GM20431 (cell line): Measurements from ENCODE around the gene RHOBTB1.
"Not testable (repeated sequence)": the region's sequence is repeated elsewhere in the genome, so short reads cannot be mapped to it uniquely, and the experiment has no call there.

Experiments used
- in situ Hi-C: fragments of 300-500 bp; cut with MseI, MboI; formaldehyde crosslinking; loops from one replicate; pipeline ENCODE4 v1.15.0; 2020; ENCODE audit warnings: low sequenced_read_pairs; ENCODE audit not compliant: unreplicated experiment

Gene RHOBTB1

GRCh38 chr10:60913657-60914056 is 30.3 kb downstream of the RHOBTB1 start:
- in situ Hi-C loops, result no loop called here

DNA sequence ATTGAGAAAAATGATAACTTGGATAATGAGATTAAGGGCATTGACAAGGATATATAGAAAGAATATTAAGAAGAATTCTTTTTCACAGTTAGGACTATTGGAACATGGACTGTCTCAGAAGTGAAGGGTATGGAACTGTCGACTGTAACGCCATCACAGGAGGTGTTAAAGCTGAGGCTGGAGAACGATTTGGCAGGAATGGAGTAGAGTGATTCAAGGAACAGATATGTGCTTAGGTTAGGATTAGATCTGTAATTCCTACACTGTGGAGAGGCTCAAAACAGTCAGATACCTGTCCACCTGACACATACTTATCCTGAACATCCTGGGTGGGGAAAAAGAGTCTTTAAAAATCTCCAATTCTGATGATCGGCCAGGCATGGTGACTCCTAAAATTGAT is 30.9 kb downstream of the RHOBTB1 start:
- in situ Hi-C loops, result no loop called here

DNA sequence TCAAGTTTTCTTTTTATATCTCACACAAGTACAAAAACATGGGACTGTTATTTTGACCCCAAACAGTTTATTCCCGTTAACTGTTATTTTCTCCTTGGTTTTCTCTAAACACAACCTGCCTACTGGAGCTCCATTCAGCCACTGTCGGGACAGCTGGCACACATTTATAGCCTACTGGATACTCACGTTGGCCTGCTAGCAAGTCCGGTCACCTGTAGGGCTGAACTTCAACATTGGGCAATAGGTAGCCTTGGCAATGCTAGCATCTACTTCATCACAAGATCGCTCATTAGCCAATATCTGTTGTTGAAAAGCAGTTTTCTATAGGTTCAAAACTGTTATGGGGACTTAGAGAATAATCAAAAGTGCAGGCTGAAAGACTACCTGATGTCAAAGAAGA is 32.3 kb downstream of the RHOBTB1 start:
- in situ Hi-C loops, result no loop called here

GRCh38 chr10:60911216-60911615 is 32.8 kb downstream of the RHOBTB1 start:
- in situ Hi-C loops, result no loop called here

- in situ Hi-C loops, result no loop called here
Measured at GRCh38 chr10:60910543-60910942, 33.4 kb downstream of the RHOBTB1 start.

DNA sequence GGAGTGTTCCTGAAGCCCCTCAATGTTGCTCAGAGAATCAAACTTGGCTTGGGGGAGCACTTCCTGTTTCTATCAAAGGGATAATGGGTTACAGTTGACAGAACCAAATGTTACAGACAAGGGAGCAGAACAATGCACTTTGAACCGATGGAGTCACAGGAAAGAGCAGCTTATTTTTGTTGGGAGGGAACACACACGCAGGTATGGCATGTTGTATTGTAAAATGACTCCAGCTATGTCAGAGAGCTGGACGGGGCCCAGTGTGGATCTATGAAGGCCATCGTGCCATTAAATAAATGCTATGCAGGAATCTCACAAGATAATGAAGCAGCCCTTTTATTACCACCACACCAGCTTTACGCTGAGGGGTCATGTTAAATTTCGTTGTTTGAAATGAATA is 35.1 kb downstream of the RHOBTB1 start:
- in situ Hi-C loops, result no loop called here

GRCh38 chr10:60908031-60908430 is 36.0 kb downstream of the RHOBTB1 start:
- in situ Hi-C loops, result no loop called here

GRCh38 chr10:60907236-60907635 is 36.7 kb downstream of the RHOBTB1 start:
- in situ Hi-C loops, result no loop called here

DNA sequence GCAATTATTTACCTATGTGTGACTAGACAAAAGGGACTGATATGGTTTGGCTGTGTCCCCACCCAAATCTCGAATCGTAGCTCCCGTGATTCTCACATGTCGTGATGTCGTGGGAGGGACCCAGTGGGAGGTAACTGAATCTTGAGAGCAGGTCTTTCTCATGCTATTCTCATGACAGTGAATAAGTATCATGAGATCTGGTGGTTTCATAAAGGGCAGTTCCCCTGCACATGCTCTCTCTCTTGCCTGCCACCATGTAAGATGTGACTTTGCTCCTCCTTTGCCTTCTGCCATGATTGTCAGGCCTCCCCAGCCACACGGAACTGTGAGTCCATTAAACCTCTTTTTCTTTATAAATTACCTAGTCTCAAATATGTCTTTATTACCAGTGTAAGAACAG is 37.2 kb downstream of the RHOBTB1 start:
- in situ Hi-C loops, result not testable (repeated sequence)

GRCh38 chr10:60906411-60906810 is 37.6 kb downstream of the RHOBTB1 start:
- in situ Hi-C loops, result no loop called here

- in situ Hi-C loops, result no loop called here
Measured at GRCh38 chr10:60905580-60905979, 38.4 kb downstream of the RHOBTB1 start.

DNA sequence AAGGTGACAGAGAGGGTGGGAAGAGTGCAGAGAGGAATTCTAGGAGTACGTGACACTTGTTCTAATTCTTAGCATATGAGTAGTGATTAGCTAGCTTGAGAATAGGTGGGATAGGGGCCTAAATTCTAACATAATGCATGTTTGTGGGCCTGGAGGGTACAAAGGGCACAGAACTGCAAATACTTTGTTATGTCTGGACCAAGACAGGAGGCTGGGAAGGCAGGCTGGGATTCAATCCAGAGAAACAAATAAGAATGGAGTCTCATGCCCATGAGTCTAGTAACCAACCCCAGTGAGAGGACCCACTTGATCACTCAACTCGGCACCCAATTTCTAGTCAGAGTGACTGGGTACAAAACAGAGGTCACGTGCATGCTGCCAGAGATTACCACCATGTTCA is 40.9 kb downstream of the RHOBTB1 start:
- in situ Hi-C loops, result no loop called here

- in situ Hi-C loops, result no loop called here
Measured at GRCh38 chr10:60901561-60902235, 42.3 kb downstream of the RHOBTB1 start.

- in situ Hi-C loops, result no loop called here
Measured at GRCh38 chr10:60899266-60899665, 44.7 kb downstream of the RHOBTB1 start.

GRCh38 chr10:60898321-60898720 is 45.7 kb downstream of the RHOBTB1 start:
- in situ Hi-C loops, result no loop called here

DNA sequence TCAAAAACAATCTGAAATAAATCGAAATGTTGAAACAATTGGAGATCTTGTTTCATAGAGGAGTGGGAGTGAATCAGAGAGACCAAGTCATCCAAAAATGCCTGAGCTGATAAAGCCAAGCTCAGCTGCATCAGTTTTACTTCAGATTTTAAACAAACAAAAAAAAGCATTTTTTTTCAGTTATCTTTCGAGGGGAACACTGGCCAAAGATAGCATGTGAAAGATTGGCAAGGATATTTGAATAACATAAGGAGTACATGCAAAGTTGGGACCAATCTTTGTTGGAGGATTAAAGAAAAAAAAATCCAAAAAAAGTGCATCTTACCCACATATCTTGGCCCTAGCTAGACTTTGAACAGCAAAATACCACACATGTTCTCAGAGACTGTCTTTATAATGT is 47.2 kb downstream of the RHOBTB1 start:
- in situ Hi-C loops, result no loop called here

- in situ Hi-C loops, result no loop called here
Measured at GRCh38 chr10:60896033-60896432, 48.0 kb downstream of the RHOBTB1 start.

DNA sequence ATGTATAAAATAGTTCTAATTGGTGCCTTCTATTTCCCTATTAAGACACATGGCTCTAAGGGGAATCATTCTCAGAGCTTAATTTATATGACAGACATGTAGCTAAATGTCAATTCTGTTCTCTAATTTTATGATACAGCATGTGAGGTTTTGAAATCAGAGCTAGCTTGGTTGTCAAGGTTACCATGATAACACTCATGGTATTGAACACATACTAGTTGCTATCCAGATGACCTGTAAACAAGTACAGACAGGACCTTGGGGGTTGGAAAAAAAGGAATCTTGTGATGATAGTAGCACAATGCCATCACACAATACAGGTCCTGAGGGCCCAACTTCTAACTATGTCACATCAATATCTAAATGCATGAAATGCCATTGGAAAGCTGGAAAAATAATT is 49.2 kb downstream of the RHOBTB1 start:
- in situ Hi-C loops, result no loop called here

DNA sequence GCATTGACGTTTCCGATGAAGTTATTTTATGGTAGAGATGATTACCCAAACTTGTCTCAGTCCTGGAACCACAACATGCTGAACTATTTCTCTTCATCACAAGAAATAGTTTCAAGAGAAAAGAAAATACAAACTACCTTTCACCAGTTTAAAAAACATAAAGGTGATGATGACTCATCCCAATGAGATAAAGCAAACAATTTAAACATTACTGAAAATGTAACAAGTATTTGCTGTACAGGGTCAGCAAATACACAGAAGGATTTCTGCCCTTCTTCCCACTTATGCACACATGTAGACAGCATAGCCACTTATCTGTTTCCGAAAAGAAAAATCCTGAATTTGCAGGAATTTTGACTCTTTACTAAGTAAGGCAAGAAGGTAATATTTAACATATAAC is 50.8 kb downstream of the RHOBTB1 start:
- in situ Hi-C loops, result no loop called here

DNA sequence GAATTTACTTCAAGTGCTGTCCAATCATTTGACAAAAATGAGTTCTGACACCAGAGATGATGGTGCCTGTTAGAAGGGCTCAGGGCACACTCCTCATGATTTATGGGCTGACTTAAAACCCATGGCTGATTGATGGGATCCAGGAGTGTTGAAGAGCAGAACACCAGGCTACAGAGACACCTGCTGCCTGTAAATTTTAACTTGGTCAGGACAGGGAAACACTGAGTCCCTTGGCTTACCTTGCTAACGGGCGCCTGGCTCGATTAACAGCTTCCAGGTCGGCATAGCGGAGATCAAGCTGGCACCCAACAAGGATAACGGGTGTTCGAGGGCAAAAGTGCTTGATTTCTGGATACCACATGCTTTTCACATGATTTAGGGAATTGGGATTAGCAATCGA is 51.4 kb downstream of the RHOBTB1 start:
- in situ Hi-C loops, result no loop called here

- in situ Hi-C loops, result no loop called here
Measured at GRCh38 chr10:60890811-60891210, 53.2 kb downstream of the RHOBTB1 start.

DNA sequence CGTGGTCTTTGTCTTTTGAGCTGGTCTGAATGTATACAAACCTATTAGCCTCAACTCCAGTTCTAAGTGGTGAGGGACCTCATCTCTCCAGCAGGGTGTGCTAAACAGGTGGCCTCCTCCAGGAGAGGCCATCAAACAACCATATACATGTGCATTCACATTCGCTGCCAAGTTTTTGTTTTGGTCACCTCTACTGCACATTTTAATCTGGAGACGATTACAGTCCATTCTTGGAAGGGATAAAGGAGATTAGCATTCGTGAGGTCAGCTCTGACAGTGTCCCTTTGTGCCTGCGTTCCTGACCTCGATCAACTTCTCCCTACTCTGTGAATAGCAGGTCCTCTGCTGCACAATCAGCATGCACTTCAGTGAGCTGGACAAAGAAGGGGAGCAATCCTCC is 60.8 kb downstream of the RHOBTB1 start:
- in situ Hi-C loops, result no loop called here

DNA sequence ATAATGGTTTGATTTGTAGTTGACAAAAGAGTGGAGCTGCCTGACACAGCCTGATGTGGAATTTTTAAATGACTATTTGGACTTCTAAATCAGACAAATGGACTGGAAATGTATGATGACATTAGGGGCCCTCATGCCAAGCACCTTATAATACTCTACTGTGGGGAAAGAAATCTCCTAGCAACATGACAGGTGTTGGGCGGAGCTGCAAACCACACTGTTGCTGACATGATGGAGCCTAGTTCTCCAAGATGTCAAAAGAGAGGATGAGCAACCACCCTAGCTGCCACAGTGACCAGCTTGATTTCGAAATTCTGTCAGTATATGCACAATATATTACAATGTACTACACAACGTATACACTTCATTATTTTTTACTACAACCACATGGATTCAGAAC is 65.8 kb downstream of the RHOBTB1 start:
- in situ Hi-C loops, result no loop called here
